ENCODE data around the gene FBXO4.

Gene FBXO4

DNA sequence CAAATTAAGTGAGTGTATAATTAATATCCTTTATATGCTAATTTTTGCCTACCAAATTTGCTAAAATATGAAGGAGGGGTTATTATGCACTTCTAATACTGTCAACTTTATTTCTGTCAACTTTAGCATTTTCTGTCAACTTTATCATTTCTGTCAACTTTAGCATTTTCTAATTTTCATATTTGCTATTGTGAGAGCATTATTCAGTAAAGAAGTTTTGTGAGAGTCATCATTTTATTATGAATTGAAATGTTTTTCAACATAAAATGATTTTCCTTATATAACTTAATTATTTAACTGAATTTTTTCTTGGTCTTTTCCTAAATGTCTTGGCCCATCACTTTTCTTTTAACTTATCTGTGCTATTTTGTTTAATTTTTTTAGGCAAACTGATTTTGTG is 58.2 kb downstream of the FBXO4 start:
- no peak for DNase-seq (ENCODE audit: low spot score)

DNA sequence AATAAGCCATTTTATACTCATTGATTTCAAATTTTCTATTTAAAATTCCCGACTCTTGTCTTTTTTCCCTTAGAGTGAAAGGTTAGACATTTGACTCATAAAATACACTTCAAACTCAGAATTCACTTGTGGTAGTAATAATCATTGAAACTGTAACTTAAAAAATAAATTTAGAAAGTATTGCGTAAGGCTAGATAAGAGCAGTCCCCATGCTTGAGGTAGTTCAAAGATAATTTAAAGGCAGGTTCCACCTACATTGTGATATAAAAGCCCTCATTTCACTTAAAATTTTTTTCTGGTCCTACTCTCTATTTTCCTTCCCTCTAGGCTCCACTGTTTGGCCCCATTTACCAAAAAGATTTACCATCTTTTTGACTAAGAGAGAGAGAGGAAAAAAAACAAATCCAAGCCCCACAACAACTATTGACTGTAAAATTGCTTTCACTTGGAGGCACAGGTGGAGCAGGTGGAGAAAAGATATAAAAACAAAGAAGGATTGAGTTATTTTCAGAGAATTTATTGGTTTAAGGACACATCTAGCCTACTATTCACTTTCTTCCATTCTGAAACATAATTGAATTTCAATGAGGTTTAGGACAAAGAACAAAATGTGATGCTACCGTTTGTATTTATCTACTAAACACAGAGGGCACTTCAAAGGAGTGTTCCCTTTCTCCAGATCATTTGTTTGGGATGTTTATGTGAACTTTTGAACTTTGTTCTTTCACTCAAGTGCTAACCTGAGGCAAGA is 61.0 kb downstream of the FBXO4 start:
- DNase-seq (ENCODE audit: low spot score): no peak

Data from COLO829 (cell line).